Hematopoietic multipotent progenitor cell (in vitro differentiated cells): ENCODE results near the gene SMOC2. TPM values are rescaled to one million over a fixed set of nuclear protein-coding genes. Genes with fewer than 3 reads are reported as not detected.

ENCODE experiments used
- DNase-seq, 3 donors: peaks; one replicate each; pipeline ENCODE4 v3.0.0-alpha.2; 2011 to 2015; ENCODE audit warnings: low read depth in 2 of 3, low spot score in 2 of 3
- total RNA-seq: library from RNA; depleted of rRNA; stranded (reverse); fragments of >200 nt; gene quantifications from one replicate; pipeline ENCODE4 v1.2.3, GENCODE V29; 2012

Gene SMOC2
- total RNA-seq, 1 donor = under 0.01 TPM

DNA sequence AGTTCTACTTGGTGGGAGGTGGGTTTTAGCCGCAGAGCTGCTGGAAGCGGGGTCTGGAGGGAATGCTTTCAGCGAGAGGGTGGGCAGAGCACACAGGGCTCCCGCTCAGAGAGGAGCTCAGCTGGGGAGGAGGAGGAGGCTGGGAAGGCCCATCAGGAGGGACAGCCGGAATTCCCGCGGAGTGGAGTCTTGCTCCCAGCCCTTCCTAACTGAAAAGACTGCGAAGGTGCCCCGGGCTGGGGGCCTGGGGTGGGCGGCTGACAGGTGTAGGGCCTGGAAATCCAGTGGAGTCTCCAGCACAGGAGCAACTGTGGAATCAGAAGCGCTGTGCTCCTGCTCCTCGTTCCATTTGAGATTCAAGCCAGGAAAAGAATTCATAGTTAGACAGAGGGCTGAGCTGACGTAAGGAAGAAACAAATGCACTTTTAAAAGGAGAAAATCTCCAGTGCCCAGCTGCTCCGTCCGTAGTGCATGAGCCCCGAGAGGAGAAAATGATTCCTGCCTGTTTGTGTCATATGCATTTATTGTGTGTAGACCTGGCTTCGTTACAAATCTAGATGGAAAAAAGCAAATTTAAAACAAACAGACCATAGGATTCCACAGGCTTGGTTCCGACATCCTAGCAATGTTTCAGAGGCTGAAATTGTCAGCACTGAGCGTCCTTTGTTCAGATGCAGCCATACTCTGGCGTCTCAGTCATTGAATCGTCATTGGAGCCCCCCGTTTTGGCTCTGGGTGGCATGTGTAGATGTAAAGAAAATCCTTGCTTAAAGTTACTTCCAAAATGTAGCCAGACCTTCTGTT is 197.7 kb downstream of the SMOC2 start:
- no peak for DNase-seq

DNA sequence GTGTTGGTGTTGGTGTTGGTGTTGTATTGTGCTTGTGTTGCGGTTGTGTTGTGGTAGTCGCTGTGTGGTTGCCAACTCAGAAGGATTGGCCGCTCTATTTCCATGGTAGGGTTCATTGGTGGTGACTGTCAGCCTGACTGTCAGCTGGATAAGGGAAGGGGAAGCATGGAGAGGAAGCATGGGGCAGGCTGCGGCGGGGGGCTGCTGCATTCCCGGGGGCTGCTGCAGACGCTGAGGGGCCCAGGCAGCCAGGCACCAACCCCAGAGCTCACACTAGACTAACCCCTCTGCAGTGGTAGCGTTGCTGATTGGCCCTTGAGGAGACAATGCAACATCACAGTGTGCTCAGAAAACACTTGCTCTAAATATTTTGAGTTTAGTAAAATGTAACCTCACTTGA is 199.2 kb downstream of the SMOC2 start:
- DNase-seq = no peak

DNA sequence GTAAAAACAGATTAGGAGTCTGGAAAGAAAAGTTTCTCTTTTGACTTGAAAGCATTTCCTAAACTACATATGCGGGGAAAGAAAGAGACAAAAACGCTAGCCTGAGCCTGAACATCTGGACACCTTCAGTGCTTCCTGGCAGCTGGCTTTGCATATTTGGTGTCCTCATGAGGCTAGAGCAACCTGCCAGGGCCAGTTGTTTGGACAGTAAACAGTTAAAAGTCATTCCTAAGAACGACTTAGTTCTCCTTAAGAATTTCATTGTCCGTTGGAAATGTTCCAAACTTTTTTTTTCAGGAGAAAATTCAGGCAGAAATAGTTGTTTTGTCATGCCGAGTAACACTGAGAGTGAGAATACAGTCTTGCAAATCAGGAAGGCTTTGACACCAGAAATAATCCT is 199.8 kb downstream of the SMOC2 start:
- DNase-seq = no peak

DNA sequence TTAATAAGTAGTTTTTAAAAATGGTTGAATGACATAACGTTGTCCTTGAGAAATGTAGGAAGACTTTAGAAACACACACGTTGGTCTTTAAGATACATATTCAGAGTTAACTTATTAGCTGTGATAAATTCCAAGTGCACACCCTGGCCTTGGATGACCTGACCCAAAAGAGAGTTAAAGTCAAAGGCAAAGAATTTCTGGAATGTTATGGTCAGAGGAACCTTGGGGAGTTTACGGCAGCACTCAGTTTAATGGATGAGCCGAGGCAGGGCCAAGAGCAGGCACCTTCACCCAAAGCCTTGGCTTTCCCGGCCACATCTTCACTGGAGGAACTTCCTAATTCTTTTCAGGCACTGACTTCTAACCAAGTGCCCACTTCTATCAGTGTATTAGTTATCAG is 200.5 kb downstream of the SMOC2 start:
- DNase-seq = no peak

DNA sequence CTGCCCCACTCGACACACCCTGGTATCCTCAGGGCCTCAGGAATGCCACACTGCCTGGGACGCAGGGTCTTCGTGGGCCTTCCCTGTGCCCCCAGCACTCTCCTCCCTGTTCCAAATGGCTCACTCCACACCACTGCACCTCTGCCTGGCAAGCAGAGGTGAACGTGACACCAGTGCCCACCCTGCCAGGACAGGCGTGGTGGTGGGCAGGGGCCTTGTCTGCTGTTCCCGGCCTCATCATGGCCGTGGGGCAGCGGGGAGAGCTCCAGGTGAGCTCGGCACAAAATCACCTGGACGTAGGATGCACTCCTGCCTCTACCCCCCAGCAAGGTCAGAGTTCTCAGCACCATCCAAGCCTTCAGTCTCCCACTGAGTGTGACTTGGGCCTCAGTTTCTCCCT is 202.4 kb downstream of the SMOC2 start:
- DNase-seq = no peak

DNA sequence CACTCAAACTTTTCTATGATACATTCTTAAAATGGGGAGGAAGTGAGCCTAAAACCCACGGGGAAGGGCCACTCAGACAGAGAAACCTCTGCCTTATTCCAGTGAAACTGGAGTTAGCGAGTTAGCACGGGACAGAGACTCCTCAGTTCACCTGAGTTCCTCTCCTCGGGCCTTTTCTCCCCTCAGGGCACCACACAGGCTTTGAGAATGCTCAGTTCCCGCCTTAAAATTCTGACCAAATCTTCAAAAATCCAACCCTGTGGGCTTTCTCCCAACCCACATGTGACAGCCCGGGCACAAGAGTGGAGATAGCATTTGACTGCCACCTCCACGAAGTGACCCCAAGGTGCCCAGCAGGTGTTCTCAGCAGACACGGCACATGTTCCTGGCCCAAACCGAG is 204.3 kb downstream of the SMOC2 start:
- no peak for DNase-seq

DNA sequence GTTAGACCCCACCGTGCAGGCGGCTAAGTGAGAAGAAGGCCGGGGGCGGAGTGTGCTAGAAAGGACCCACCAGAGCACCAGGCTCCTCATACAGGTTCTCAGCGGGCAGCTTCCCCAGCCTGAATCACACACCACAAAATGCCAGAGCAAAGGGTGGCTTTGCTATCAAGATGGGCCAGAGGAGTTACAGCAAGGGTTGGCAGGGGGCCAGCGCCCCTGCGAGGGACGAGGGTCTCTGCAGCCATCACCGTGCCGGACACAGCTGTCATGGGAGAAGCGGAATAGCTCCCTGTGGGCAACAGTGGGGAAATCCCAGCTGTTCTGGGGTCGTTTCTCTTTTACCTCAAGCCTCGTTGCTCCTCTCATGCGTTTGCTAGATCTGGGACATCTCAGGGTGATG is 206.3 kb downstream of the SMOC2 start:
- no peak for DNase-seq

DNA sequence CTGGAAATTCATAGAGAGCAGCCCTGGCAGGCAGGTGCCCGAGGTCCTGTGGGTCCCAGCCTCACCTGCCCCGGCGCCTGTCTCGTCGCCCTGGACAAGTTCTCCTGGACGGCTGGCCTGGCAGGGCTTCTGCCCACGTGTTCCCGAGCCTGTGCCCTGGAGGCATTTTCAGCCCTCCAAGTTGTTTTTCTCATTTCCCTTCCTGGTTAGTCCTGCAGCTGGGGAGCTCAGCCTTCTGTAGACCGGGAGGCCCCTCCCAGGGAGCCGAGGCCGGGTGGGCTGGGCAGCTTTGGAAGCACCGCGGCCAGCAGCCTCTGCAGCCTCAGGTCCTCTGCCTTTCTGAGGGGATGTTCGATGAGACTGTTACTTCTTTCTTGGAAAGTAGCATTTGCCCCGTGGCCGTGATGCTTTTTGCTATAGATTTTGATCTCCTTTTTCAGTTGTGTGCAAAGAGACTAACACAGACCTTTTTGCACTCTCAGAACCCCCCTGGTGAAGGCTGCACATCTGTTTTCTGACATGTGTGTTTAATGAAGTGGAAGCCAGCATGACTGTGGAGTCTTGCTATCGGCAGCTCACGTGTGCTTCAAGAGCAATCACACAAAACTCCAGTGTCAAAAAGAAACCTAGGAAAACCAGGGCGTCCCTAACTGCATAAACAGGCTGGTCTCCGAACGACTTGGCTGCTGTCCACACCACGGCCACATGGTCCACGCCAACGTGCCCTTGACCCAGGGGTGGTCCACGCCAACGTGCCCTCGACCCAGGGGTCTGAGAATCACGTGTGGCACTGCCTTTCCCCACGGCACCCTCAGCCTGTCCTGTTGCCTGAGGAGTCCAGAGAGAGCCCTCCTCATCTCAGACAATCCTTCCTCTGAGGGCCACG is 207.5 kb downstream of the SMOC2 start:
- no peak for DNase-seq

DNA sequence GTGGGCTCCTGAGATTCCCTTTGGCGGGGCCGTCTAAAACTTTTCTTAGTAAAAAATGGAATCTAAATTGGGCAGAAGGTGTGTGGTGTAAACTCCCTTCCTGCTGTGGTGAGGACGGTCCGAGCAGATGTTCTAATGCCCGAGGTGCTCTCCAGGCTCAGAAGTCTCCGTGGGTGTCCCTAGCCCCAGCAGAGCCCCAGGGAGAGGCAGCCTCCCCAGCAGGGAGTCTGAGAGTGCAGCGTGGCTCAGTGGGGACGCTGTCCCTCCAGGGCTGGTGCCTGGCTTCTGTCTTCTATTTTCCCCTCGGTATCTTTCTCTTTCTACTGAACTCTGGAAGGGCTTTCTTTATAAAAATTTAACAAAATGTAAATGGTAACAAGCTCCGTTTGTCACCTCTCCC is 208.2 kb downstream of the SMOC2 start:
- DNase-seq = no peak

DNA sequence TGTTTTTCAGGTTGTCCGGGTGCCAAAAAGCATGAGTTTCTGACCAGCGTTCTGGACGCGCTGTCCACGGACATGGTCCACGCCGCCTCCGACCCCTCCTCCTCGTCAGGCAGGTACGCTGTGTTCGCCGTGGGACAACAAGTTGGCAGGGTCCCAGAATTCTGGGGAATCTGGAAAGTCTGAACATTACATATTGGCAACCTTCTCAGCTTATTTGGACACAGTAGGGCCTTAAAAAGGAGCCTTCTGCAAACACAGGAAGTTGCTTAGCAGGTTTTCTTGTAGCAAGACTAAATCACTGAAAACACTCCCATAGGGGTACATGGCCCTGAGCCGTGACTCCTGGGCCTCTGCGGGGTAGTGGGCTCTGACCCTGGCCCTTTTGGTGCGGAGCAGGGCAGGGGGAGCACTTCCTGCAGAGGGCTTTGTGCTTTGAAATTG is 209.7 kb downstream of the SMOC2 start:
- no peak for DNase-seq

DNA sequence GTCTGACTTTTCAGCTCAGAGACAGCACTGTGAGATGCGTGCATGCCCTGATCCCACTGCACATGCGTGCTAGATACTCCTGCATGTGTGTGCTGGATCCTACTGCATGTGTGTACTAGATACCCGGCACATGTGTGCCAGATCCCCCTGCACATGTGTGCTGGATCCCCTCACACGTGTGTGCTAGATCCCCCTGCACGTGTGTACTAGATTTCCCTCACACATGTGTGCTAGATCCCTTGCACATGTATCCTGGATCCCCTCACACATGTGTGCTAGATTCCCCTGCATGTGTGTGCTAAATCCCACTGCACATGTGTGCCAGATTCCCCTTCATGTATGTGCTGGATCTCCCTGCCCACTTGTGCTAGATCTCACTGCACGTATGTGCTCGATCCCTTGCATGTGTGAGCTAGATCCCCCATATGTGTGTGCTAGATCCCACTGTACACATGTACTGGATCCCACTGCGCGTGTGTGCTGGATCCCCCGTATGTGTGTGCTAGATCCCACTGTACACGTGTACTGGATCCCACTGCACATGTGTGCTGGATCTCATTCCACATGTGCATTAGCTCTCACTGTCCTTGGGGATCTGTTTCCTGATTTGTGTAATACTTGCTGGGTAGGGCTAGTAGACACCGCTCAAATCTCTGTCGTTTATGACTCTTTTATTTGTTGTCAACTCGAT is 214.6 kb downstream of the SMOC2 start:
- DNase-seq = no peak

DNA sequence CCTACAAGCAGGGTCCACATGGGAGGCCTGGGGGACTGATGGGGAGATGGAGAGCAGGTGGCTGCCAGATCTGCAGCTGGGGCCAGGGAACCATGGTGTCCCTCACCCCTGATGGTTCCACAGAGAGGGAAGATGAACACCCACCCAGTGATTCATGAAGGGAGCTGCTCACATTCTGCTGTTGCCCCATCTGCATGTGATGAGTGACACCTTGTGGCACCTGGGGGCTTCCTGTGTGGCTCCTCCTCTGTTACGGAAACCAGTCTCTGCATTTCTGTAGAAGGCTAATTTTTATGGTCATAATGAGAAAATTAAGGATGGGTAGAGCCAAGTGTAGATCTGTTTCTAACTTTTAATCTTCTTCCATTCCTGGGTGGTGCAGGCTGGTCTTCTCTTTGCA is 217.1 kb downstream of the SMOC2 start:
- DNase-seq = no peak

DNA sequence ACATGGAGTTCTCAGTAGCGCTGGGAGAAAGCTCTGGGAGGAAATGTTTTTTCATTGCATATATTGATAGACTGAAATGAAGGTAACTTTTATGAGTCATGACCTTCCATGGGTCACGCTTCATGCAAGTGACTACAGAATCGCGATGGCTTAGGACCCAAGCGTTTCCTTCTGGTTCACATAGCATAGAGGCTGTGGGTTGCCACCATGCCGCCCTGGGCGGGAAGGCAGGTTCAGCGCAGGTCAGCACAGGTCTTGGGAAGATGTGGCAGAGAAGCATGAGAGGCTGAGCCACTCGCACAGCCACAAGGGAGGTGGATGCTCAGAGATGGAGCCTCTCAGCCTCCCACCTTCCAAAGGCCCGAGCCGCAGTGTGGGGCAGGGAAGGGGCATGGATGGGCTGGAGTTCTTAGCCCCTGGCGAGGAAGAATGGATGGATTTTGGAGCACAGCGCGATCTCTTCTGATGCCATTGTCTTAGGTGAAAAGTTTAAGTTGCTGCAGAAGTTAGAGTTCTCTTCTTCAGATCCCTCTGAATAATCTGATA is 219.5 kb downstream of the SMOC2 start:
- no peak for DNase-seq

DNA sequence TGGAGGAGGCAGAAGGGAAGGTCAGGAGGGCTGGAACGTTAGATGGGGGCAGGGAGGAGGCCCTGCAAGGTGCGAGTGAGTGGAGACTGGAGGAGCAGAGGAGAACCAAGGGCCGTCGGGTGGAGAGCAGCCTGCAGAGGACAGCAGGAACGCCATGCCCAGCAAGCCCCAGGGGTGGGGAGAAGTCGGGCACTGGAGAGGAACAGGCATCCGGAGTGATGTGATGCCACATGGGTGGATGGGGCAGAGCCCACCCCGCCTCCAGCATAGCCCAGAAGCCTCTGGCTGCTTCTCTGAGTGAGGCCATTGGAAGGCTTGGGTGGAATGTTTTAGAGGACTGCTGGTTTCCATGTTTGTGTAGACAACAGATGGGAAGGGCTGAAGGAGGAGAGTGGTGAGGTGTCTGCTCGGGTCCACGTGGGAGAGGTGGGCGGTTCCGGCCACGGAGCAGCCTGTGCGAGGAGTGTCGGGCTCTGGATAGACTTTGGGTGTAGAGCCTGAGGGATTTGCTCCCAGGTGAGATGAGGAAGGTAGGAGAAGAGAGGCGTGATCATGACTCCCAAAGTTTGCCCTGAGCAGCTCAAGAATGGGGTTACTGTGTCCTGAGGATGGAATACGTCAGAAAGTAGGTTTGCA is 221.4 kb downstream of the SMOC2 start:
- no peak for DNase-seq

DNA sequence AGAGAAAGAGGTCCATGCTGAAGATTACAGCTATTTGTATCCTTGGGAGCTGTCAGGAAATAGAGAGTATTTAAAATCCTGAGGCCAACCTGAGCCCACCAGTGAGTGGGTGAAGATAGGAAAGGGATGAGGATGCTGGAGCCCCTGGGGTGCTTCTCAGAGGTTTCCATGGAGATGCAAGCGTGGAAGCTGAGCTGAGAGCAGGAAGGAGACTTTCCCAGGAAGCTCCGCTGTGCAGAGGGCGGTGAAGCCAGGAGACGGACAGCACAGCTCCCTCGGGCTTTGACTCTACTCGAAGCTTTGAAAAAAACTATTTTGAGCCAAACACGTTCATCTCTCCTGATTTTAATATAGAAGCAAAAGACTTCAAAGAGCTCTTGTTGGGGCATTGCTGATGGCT is 222.1 kb downstream of the SMOC2 start:
- DNase-seq = no peak

DNA sequence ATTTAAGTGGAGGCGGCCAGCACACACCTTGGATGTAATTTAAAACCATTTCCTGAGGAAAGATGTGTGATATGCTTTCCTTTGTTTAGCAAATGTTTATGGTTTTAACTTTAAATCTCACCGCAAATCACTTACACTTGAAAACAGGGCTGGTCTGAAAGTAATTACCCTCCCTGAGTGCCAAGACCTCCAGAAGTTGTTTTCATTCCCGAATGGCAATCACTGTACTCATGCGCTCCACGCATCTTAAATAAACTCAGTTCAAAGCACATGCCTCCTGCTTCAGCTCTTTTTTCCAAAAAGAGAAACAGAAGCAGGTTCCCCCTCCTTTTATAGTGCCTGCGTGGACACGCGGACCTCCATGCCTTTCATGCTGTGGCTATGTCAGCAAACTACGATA is 224.0 kb downstream of the SMOC2 start:
- DNase-seq = no peak

DNA sequence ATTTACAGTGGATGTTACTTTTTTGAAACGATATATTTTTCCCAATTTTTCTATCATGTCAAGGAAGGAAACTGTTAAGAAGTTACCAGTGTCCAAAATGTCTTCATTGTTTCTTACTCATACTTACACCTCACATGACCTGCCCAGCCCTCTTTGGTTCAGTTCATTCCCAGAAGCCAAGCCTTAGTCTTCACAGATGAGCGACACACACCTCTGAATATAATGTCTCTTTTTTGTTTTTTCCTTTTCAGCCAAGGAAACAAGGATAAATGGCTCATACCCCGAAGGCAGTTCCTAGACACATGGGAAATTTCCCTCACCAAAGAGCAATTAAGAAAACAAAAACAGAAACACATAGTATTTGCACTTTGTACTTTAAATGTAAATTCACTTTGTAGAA is 225.2 kb downstream of the SMOC2 start:
- no peak for DNase-seq

DNA sequence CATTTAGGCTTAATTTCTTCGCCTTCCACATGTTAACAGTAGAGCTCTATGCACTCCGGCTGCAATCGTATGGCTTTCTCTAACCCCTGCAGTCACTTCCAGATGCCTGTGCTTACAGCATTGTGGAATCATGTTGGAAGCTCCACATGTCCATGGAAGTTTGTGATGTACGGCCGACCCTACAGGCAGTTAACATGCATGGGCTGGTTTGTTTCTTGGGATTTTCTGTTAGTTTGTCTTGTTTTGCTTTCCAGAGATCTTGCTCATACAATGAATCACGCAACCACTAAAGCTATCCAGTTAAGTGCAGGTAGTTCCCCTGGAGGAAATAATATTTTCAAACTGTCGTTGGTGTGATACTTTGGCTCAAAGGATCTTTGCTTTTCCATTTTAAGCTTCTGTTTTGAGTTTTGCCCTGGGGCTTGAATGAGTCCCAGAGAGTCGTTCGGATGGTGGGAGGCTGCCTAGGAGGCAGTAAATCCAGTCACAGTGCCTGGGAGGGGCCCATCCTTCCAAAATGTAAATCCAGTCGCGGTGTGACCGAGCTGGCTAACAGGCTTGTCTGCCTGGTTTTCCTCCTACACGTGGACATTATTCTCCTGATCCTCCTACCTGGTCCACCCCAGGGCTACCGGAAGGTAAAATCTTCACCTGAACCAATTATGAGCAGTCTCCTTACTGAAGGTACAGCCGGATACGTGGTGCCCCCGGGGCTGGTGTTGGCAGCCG is 225.9 kb downstream of the SMOC2 start:
- no peak for DNase-seq

DNA sequence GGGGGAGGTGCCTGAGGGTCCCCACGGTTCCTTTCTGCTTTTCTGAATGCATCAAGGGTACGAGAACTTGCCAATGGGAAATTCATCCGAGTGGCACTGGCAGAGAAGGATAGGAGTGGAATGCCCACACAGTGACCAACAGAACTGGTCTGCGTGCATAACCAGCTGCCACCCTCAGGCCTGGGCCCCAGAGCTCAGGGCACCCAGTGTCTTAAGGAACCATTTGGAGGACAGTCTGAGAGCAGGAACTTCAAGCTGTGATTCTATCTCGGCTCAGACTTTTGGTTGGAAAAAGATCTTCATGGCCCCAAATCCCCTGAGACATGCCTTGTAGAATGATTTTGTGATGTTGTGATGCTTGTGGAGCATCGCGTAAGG is 226.4 kb downstream of the SMOC2 start:
- no peak for DNase-seq

DNA sequence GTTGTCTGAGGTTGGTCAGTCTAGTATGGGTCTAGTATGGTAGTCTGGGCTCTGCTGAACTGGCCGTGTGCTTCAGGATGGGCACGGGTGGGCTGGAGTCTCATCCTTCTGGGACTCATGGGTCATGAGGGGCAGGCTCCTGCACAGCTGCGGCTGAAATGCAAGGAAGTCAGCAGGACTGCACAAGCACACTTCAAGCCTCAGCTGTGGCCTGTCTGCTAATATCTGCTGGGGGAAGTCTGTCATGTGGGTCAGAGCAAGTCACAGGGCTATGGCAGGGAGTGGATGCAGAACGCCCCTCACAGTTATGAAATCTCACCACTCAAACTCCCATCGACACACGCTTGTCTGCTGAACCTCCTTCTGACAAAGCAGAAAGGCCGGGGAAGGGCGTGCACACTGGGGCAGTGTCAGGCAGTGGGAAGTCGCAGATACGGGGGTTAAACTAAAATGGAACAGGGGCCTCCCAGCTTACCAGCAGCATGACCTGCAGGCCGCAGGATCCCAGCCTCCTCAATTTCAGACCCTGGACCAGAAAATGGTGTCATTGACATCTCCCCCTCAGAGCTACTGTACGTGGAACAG is 229.5 kb downstream of the SMOC2 start:
- DNase-seq = no peak
